GM23338 (cell line): ENCODE results near the gene CTSC. TPM values are rescaled to one million over a fixed set of nuclear protein-coding genes. Genes with fewer than 3 reads are reported as not detected.

Experiments
- ATAC-seq: fragments of 200-7000 bp; cut with Tn5 transposase; 3 replicates; pipeline ENCODE4 v1.9.1; 2020
- DNase-seq: peaks from one replicate; pipeline ENCODE4 v3.0.0-alpha.2; 2015; ENCODE audit warnings: low spot score
- H2AFZ ChIP-seq: fragments of 200-600 bp; sonication (generic); 2 replicates; pipeline ENCODE4 v1.8.0; 2016; ENCODE audit warnings: antibody characterized with exemption, mild to moderate bottlenecking, moderate library complexity
- H3F3A ChIP-seq: fragments of 200-600 bp; sonication (generic); replicated peaks from 2 replicates; pipeline ENCODE4 v1.8.0; 2017; ENCODE audit warnings: antibody characterized with exemption, mixed run types, low read depth
- H3K27ac ChIP-seq: fragments of 200-600 bp; sonication (generic); 2 replicates; pipeline ENCODE4 v1.6.1; 2016; ENCODE audit warnings: low read depth
- H3K27me3 ChIP-seq: fragments of 200-600 bp; sonication (generic); 2 replicates; pipeline ENCODE4 v1.8.0; 2016; ENCODE audit warnings: mild to moderate bottlenecking, mixed run types, moderate library complexity; ENCODE audit not compliant: insufficient read depth
- H3K36me3 ChIP-seq: fragments of 200-600 bp; sonication (generic); 2 replicates; pipeline ENCODE4 v1.8.0; 2016; ENCODE audit warnings: mild to moderate bottlenecking; ENCODE audit not compliant: insufficient read depth
- H3K4me1 ChIP-seq: fragments of 200-600 bp; sonication (generic); 2 replicates; pipeline ENCODE4 v1.8.0; 2016; ENCODE audit warnings: mild to moderate bottlenecking, moderate library complexity; ENCODE audit not compliant: insufficient read depth
- H3K4me2 ChIP-seq: fragments of 200-600 bp; sonication (generic); 2 replicates; pipeline ENCODE4 v1.7.1; 2017; ENCODE audit warnings: mixed run types
- H3K4me3 ChIP-seq: fragments of 200-600 bp; sonication (generic); 2 replicates; pipeline ENCODE4 v1.6.1; 2016; ENCODE audit warnings: mixed run types
- H3K79me2 ChIP-seq: fragments of 200-600 bp; sonication (generic); replicated peaks from 2 replicates; pipeline ENCODE4 v1.8.0; 2017; ENCODE audit warnings: mild to moderate bottlenecking; ENCODE audit not compliant: insufficient read depth
- H3K9me2 ChIP-seq: fragments of 200-600 bp; sonication (generic); 2 replicates; pipeline ENCODE4 v1.8.0; 2017; ENCODE audit not compliant: insufficient read depth
- H4K20me1 ChIP-seq: fragments of 200-600 bp; sonication (generic); replicated peaks from 2 replicates; pipeline ENCODE4 v1.8.0; 2017; ENCODE audit warnings: mild to moderate bottlenecking; ENCODE audit not compliant: insufficient read depth
- H3K27ac Mint-ChIP-seq: 2 replicates; pipeline ENCODE4 v1.8.0; 2020; ENCODE audit warnings: inconsistent platforms, mild to moderate bottlenecking, moderate library complexity, mixed read lengths
- H3K27me3 Mint-ChIP-seq: 3 replicates; pipeline ENCODE4 v1.8.0; 2022; ENCODE audit warnings: low read depth, mild to moderate bottlenecking, moderate library complexity, mixed read lengths, inconsistent platforms; ENCODE audit not compliant: insufficient read depth, poor library complexity
- H3K36me3 Mint-ChIP-seq: 3 replicates; pipeline ENCODE4 v1.8.0; 2021; ENCODE audit warnings: low read depth, mild to moderate bottlenecking, inconsistent platforms, moderate library complexity, mixed read lengths
- H3K4me1 Mint-ChIP-seq: 3 replicates; pipeline ENCODE4 v1.8.0; 2020; ENCODE audit warnings: mild to moderate bottlenecking, inconsistent platforms, mixed read lengths
- H3K4me3 Mint-ChIP-seq: 3 replicates; pipeline ENCODE4 v1.8.0; 2021; ENCODE audit warnings: moderate library complexity, mild to moderate bottlenecking, inconsistent platforms, mixed read lengths
- H3K9me3 Mint-ChIP-seq: 3 replicates; pipeline ENCODE4 v1.8.0; 2020; ENCODE audit warnings: moderate library complexity, mild to moderate bottlenecking, inconsistent platforms, mixed read lengths
- CREB1 ChIP-seq: fragments of 250-450 bp; sonication (Bioruptor Pico); IDR thresholded peaks from 2 replicates; pipeline ENCODE4 v1.5.0; 2020; ENCODE audit warnings: low read depth, mild to moderate bottlenecking, moderate library complexity
- EZH2 ChIP-seq: fragments of 200-600 bp; sonication (generic); IDR thresholded peaks from one replicate; pipeline ENCODE4 v1.8.0; 2017; ENCODE audit warnings: antibody characterized with exemption, mild to moderate bottlenecking, low read depth; ENCODE audit not compliant: unreplicated experiment
- EZH2phosphoT487 ChIP-seq: fragments of 200-600 bp; sonication (generic); IDR thresholded peaks from one replicate; pipeline ENCODE4 v1.8.1; 2018; ENCODE audit warnings: antibody characterized with exemption; ENCODE audit not compliant: unreplicated experiment
- JUNB ChIP-seq: IDR thresholded peaks from one replicate; pipeline ENCODE4 v1.6.1; 2016; ENCODE audit warnings: antibody characterized with exemption; ENCODE audit not compliant: unreplicated experiment
- NANOG ChIP-seq: IDR thresholded peaks from 2 replicates; pipeline ENCODE4 v1.6.1; 2016; ENCODE audit warnings: antibody characterized with exemption, borderline replicate concordance
- POLR2AphosphoS5 ChIP-seq: IDR thresholded peaks from 2 replicates; pipeline ENCODE4 v1.6.1; 2016; ENCODE audit warnings: antibody characterized with exemption, low read depth
- STAT1 ChIP-seq: IDR thresholded peaks from one replicate; pipeline ENCODE4 v1.6.1; 2016; ENCODE audit warnings: antibody characterized with exemption; ENCODE audit not compliant: unreplicated experiment
- ZNF114 ChIP-seq: fragments of 250-450 bp; sonication (Bioruptor Pico); IDR thresholded peaks from 2 replicates; pipeline ENCODE4 v1.5.0; 2020; ENCODE audit warnings: mild to moderate bottlenecking, moderate library complexity
- ZNF331 ChIP-seq: fragments of 250-450 bp; sonication (Bioruptor Pico); IDR thresholded peaks from 2 replicates; pipeline ENCODE4 v1.5.0; 2020; ENCODE audit warnings: low read depth, mild to moderate bottlenecking, moderate library complexity
- polyA plus RNA-seq: library from polyadenylated mRNA; unstranded; fragments of >200 nt; fragmentation: Nextera tagmentation; extraction: Ambion mirVana; gene quantifications from 2 replicates; pipeline ENCODE4 v1.2.1, GENCODE V29; 2016
- total RNA-seq: library from RNA; depleted of rRNA; stranded (reverse); fragments of >200 nt; shearing (Covaris generic); gene quantifications from 2 replicates; pipeline ENCODE4 v1.2.3, GENCODE V29; 2014
- TF ChIP-seq, protein P1 (sequence below): IDR thresholded peaks from 2 replicates; pipeline ENCODE4 v1.6.1; 2016; ENCODE audit warnings: antibody characterized with exemption
- TF ChIP-seq, protein P2 (sequence below), 2 experiments: fragments of 200-600 bp in 1 of 2; sonication (generic) in 1 of 2; conservative IDR thresholded peaks; 2 replicates each; pipeline versions ENCODE4 v1.5.1 to v1.6.1; 2016 to 2017; ENCODE audit warnings: antibody characterized with exemption in 2 of 2, low read depth in 2 of 2, mild to moderate bottlenecking in 2 of 2, moderate library complexity in 1 of 2
- TF ChIP-seq, protein P3 (sequence below): fragments of 250-450 bp; sonication (Bioruptor Pico); IDR thresholded peaks from 2 replicates; pipeline ENCODE4 v1.5.0; 2020; ENCODE audit warnings: mild to moderate bottlenecking, moderate library complexity
- TF ChIP-seq, protein P4 (sequence below): IDR thresholded peaks from one replicate; pipeline ENCODE4 v1.6.1; 2018; ENCODE audit warnings: antibody characterized with exemption; ENCODE audit not compliant: unreplicated experiment

Gene CTSC
- total and polyA plus RNA-seq, 2 experiments from 2014 or later: 408 to 444 TPM

DNA sequence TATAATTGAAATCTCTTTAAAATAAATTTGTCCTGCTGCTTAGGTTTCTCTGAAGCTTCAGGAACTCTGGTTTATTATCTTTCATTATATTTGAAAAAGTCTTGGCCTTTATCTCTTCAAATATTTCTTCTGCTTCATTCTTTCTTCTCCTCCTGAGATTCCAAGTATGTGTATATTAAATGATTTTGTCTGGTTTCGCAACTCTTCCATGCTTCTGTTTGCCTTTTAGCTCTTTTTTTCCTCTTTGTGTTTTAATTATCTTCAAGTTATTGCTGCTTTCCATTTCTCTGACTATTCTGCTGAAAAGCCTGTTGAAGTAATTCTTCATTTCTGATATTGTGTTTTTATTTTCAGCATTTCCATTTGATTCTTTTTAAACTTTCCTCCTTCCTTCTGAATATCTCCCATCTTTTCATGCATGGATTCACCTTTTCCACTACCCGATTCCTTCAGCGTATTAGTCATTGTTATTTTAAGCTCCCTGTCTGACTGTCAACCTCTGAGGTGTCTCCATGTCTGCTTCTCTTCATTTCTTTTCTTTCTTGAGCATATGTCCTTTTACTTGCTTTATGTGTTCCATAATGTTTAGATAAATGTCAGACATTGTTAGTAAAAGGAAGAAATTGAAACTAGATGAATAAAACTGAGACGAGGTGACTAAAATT lies 46.6 kb upstream of the CTSC start:
- Histone ChIP-seq H3K27me3 (no peaks in the 10 kb centered on the region), H3K36me3 (no peaks in the 10 kb centered on the region), H3K4me2 (no peak overlapping the region), H3K4me3 (no peak overlapping the region), H3K9me2 (no peaks in the 10 kb centered on the region), H3K27ac (no peak overlapping the region), H4K20me1 (no peaks in the 10 kb centered on the region), H3K79me2 (no peaks in the 10 kb centered on the region), H3F3A (no peaks in the 10 kb centered on the region), H2AFZ (no peak overlapping the region), H3K4me1 (0 out of 2 replicates have a peak, but pooled peaks cover 4% of the 10 kb centered on the region)
- Mint-ChIP-seq H3K4me3 (no peak overlapping the region), H3K4me1 (peaks cover 8% of the 10 kb centered on the region; the same call in 2 of the 3 replicates), H3K27ac (no peak overlapping the region), H3K36me3 (no peaks in the 10 kb centered on the region), H3K27me3 (peaks cover 4% of the 10 kb centered on the region), H3K9me3 (no peaks in the 10 kb centered on the region; the same call in 2 of the 3 replicates)
- ATAC-seq (no peak), DNase-seq (no peak)
- TF ChIP-seq, protein P1, sequence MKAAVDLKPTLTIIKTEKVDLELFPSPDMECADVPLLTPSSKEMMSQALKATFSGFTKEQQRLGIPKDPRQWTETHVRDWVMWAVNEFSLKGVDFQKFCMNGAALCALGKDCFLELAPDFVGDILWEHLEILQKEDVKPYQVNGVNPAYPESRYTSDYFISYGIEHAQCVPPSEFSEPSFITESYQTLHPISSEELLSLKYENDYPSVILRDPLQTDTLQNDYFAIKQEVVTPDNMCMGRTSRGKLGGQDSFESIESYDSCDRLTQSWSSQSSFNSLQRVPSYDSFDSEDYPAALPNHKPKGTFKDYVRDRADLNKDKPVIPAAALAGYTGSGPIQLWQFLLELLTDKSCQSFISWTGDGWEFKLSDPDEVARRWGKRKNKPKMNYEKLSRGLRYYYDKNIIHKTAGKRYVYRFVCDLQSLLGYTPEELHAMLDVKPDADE: no peak
- TF ChIP-seq ZNF114 (no peak), NANOG (no peak), EZH2phosphoT487 (no peak), ZNF331 (CRISPR knock-in tag) (no peak), JUNB (no peak), POLR2AphosphoS5 (no peak), EZH2 (no peak), STAT1 (no peak), CREB1 (no peak)
- TF ChIP-seq, protein P2, sequence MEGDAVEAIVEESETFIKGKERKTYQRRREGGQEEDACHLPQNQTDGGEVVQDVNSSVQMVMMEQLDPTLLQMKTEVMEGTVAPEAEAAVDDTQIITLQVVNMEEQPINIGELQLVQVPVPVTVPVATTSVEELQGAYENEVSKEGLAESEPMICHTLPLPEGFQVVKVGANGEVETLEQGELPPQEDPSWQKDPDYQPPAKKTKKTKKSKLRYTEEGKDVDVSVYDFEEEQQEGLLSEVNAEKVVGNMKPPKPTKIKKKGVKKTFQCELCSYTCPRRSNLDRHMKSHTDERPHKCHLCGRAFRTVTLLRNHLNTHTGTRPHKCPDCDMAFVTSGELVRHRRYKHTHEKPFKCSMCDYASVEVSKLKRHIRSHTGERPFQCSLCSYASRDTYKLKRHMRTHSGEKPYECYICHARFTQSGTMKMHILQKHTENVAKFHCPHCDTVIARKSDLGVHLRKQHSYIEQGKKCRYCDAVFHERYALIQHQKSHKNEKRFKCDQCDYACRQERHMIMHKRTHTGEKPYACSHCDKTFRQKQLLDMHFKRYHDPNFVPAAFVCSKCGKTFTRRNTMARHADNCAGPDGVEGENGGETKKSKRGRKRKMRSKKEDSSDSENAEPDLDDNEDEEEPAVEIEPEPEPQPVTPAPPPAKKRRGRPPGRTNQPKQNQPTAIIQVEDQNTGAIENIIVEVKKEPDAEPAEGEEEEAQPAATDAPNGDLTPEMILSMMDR (conservative IDR thresholded peaks at IDR 0.05; ENCODE audit: low read depth in 2 of 2): no peak
- TF ChIP-seq, protein P3, sequence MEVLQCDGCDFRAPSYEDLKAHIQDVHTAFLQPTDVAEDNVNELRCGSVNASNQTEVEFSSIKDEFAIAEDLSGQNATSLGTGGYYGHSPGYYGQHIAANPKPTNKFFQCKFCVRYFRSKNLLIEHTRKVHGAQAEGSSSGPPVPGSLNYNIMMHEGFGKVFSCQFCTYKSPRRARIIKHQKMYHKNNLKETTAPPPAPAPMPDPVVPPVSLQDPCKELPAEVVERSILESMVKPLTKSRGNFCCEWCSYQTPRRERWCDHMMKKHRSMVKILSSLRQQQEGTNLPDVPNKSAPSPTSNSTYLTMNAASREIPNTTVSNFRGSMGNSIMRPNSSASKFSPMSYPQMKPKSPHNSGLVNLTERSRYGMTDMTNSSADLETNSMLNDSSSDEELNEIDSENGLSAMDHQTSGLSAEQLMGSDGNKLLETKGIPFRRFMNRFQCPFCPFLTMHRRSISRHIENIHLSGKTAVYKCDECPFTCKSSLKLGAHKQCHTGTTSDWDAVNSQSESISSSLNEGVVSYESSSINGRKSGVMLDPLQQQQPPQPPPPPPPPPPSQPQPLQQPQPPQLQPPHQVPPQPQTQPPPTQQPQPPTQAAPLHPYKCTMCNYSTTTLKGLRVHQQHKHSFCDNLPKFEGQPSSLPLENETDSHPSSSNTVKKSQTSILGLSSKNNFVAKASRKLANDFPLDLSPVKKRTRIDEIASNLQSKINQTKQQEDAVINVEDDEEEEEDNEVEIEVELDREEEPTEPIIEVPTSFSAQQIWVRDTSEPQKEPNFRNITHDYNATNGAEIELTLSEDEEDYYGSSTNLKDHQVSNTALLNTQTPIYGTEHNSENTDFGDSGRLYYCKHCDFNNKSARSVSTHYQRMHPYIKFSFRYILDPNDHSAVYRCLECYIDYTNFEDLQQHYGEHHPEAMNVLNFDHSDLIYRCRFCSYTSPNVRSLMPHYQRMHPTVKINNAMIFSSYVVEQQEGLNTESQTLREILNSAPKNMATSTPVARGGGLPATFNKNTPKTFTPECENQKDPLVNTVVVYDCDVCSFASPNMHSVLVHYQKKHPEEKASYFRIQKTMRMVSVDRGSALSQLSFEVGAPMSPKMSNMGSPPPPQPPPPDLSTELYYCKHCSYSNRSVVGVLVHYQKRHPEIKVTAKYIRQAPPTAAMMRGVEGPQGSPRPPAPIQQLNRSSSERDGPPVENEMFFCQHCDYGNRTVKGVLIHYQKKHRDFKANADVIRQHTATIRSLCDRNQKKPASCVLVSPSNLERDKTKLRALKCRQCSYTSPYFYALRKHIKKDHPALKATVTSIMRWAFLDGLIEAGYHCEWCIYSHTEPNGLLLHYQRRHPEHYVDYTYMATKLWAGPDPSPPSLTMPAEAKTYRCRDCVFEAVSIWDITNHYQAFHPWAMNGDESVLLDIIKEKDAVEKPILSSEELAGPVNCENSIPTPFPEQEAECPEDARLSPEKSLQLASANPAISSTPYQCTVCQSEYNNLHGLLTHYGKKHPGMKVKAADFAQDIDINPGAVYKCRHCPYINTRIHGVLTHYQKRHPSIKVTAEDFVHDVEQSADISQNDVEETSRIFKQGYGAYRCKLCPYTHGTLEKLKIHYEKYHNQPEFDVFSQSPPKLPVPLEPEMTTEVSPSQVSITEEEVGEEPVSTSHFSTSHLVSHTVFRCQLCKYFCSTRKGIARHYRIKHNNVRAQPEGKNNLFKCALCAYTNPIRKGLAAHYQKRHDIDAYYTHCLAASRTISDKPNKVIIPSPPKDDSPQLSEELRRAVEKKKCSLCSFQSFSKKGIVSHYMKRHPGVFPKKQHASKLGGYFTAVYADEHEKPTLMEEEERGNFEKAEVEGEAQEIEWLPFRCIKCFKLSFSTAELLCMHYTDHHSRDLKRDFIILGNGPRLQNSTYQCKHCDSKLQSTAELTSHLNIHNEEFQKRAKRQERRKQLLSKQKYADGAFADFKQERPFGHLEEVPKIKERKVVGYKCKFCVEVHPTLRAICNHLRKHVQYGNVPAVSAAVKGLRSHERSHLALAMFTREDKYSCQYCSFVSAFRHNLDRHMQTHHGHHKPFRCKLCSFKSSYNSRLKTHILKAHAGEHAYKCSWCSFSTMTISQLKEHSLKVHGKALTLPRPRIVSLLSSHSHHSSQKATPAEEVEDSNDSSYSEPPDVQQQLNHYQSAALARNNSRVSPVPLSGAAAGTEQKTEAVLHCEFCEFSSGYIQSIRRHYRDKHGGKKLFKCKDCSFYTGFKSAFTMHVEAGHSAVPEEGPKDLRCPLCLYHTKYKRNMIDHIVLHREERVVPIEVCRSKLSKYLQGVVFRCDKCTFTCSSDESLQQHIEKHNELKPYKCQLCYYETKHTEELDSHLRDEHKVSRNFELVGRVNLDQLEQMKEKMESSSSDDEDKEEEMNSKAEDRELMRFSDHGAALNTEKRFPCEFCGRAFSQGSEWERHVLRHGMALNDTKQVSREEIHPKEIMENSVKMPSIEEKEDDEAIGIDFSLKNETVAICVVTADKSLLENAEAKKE (CRISPR knock-in tag): no peak
- TF ChIP-seq, protein P4, sequence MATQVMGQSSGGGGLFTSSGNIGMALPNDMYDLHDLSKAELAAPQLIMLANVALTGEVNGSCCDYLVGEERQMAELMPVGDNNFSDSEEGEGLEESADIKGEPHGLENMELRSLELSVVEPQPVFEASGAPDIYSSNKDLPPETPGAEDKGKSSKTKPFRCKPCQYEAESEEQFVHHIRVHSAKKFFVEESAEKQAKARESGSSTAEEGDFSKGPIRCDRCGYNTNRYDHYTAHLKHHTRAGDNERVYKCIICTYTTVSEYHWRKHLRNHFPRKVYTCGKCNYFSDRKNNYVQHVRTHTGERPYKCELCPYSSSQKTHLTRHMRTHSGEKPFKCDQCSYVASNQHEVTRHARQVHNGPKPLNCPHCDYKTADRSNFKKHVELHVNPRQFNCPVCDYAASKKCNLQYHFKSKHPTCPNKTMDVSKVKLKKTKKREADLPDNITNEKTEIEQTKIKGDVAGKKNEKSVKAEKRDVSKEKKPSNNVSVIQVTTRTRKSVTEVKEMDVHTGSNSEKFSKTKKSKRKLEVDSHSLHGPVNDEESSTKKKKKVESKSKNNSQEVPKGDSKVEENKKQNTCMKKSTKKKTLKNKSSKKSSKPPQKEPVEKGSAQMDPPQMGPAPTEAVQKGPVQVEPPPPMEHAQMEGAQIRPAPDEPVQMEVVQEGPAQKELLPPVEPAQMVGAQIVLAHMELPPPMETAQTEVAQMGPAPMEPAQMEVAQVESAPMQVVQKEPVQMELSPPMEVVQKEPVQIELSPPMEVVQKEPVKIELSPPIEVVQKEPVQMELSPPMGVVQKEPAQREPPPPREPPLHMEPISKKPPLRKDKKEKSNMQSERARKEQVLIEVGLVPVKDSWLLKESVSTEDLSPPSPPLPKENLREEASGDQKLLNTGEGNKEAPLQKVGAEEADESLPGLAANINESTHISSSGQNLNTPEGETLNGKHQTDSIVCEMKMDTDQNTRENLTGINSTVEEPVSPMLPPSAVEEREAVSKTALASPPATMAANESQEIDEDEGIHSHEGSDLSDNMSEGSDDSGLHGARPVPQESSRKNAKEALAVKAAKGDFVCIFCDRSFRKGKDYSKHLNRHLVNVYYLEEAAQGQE: no peak
